ENCODE data around the gene ASPG. TPM values are rescaled to one million over a fixed set of nuclear protein-coding genes. Genes with fewer than 3 reads are reported as not detected.
A peak's percentile ranks its signal among the peaks of the same experiment; 100 is the strongest.

The ASPG gene
- total RNA-seq, 1 donor: not detected

- no peak for TF ChIP-seq CTCF (IDR thresholded peaks at IDR 0.05; ENCODE audit: insufficient read depth, low read length)
- DNase-seq (ENCODE audit: low read depth): no peak
- H3K4me3 ChIP-seq (ENCODE audit: low read depth, low read length): no peak overlapping the region
These were observed 62.0 kb downstream of the ASPG start for GRCh38 chr14:104147346-104148125.

GRCh38 chr14:104148433-104149277 is 63.2 kb downstream of the ASPG start:
- no peak for TF ChIP-seq CTCF (IDR thresholded peaks at IDR 0.05; ENCODE audit: insufficient read depth, low read length)
- H3K4me3 ChIP-seq (ENCODE audit: low read depth, low read length): no peak overlapping the region
- no peak for DNase-seq (ENCODE audit: low read depth)

DNA sequence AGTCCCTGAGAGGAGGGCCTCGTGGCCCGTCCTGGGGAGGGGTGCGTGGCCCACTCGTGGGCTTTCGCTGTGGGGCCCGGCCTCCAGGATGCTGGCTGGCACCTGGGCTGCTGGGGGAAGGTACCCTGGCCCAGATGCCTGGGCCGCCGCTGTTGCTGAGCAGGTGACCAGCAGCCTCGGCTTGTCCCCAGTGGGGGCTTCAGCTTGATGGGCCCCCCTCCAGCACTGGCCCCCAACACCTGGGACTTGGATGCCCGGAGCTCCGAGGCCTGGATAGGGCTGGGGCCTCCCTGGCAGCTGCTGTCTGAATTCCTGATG is 63.7 kb downstream of the ASPG start:
- no peak overlapping the region for H3K4me3 ChIP-seq (ENCODE audit: low read depth, low read length)
- no peak for DNase-seq (ENCODE audit: low read depth)

GRCh38 chr14:104149617-104150135 is 64.2 kb downstream of the ASPG start:
- DNase-seq (ENCODE audit: low read depth): no peak
- TF ChIP-seq CTCF (IDR thresholded peaks at IDR 0.05; ENCODE audit: insufficient read depth, low read length): no peak
- H3K4me3 ChIP-seq (ENCODE audit: low read depth, low read length): no peak overlapping the region

More for the DNA sequence above, 63.7 kb downstream of the ASPG start:
- no peak for TF ChIP-seq CTCF (IDR thresholded peaks at IDR 0.05; ENCODE audit: insufficient read depth, low read length)

- DNase-seq (ENCODE audit: low read depth): no peak
- peak; percentile 23 for TF ChIP-seq CTCF (IDR thresholded peaks at IDR 0.05; ENCODE audit: insufficient read depth, low read length)
- no peak overlapping the region for H3K4me3 ChIP-seq (ENCODE audit: low read depth, low read length)
These were observed 64.9 kb downstream of the ASPG start for GRCh38 chr14:104150136-104151025.

GRCh38 chr14:104151026-104151381 is 65.5 kb downstream of the ASPG start:
- DNase-seq (ENCODE audit: low read depth): no peak
- no peak for TF ChIP-seq CTCF (IDR thresholded peaks at IDR 0.05; ENCODE audit: insufficient read depth, low read length)
- no peak overlapping the region for H3K4me3 ChIP-seq (ENCODE audit: low read depth, low read length)
